Measurements from ENCODE around the gene CCN5.

DNA sequence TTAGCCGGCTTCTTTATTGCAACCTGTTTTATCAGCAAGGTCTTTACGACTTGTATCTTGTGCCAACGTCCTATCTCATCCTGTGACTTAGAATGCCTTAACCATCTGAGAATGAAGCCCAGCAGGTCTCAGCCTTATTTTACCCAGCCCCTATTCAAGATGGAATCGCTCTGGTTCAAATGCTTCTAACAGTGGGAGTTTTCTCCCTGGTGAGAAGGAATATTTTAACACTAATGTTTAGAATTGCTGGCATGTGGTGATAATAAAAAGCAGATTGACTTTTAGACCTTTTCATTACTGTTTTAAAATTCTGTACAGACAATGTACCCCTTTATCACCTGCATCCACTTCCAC lies 20.6 kb downstream of the CCN5 start:
- TF ChIP-seq CTCF (IDR thresholded peaks at IDR 0.05) (no peak), POLR2AphosphoS5 (IDR thresholded peaks at IDR 0.05) (no peak), POLR2A (IDR thresholded peaks at IDR 0.05) (no peak), EP300 (IDR thresholded peaks at IDR 0.05) (no peak)
